HepG2 (cell line): ENCODE data around the gene ITPRIP. TPM values are rescaled to one million over a fixed set of nuclear protein-coding genes. Genes with fewer than 3 reads are reported as not detected.
A peak's percentile ranks its signal among the peaks of the same experiment; 100 is the strongest.

Experiments
- AFF4 ChIP-seq: sonication (generic); formaldehyde crosslinking; IDR thresholded peaks from 2 replicates; pipeline ENCODE4 v1.4.0; 2020; ENCODE audit warnings: missing genetic modification reagents
- ATF1 ChIP-seq: IDR thresholded peaks from 2 replicates; pipeline ENCODE4 v1.6.1; 2016; ENCODE audit warnings: mild to moderate bottlenecking, control low read depth
- FOXO1 ChIP-seq: sonication (generic); formaldehyde crosslinking; IDR thresholded peaks from 2 replicates; pipeline ENCODE4 v1.4.0; 2020; ENCODE audit warnings: missing genetic modification reagents
- HMGXB4 ChIP-seq, 2 experiments: sonication (generic) in 1 of 2; formaldehyde crosslinking in 1 of 2; IDR thresholded peaks; 2 replicates each; pipeline versions ENCODE4 v1.4.0 to v1.6.1; 2018 to 2020; ENCODE audit warnings: missing genetic modification reagents in 2 of 2, borderline replicate concordance in 1 of 2, low read depth in 1 of 2, mild to moderate bottlenecking in 1 of 2, missing biosample characterization in 1 of 2
- HNF1B ChIP-seq: sonication (generic); formaldehyde crosslinking; IDR thresholded peaks from 2 replicates; pipeline ENCODE4 v1.5.1; 2020; ENCODE audit warnings: mild to moderate bottlenecking, moderate library complexity, missing genetic modification reagents
- HNRNPL ChIP-seq: fragments of 200-400 bp; formaldehyde crosslinking; IDR thresholded peaks from 2 replicates; pipeline ENCODE4 v1.6.1; 2017; ENCODE audit warnings: mild to moderate bottlenecking, low read depth, low read length
- MIER3 ChIP-seq: IDR thresholded peaks from 2 replicates; pipeline ENCODE4 v1.6.1; 2016; ENCODE audit warnings: missing compliant biosample characterization, borderline replicate concordance
- NCOA2 ChIP-seq: sonication (generic); formaldehyde crosslinking; IDR thresholded peaks from 2 replicates; pipeline ENCODE4 v1.8.0; 2022; ENCODE audit warnings: inconsistent platforms
- PPARG ChIP-seq: conservative IDR thresholded peaks from 2 replicates; pipeline ENCODE4 v1.6.1; 2016; ENCODE audit warnings: missing biosample characterization, missing genetic modification reagents
- RNF2 ChIP-seq: fragments of 450-650 bp; conservative IDR thresholded peaks from 2 replicates; pipeline ENCODE4 v1.6.1; 2016; ENCODE audit warnings: low read depth
- RXRB ChIP-seq: IDR thresholded peaks from 2 replicates; pipeline ENCODE4 v1.6.1; 2016; ENCODE audit warnings: borderline replicate concordance, missing genetic modification reagents, missing compliant biosample characterization
- SAP130 ChIP-seq: IDR thresholded peaks from 2 replicates; pipeline ENCODE4 v1.6.1; 2016; ENCODE audit warnings: low read depth
- SMAD9 ChIP-seq: sonication (generic); formaldehyde crosslinking; IDR thresholded peaks from 2 replicates; pipeline ENCODE4 v1.5.1; 2020; ENCODE audit warnings: mild to moderate bottlenecking, missing genetic modification reagents
- SNAPC2 ChIP-seq: sonication (generic); formaldehyde crosslinking; IDR thresholded peaks from 2 replicates; pipeline ENCODE4 v1.8.1; 2022; ENCODE audit warnings: mild to moderate bottlenecking, missing genetic modification reagents
- SNAPC5 ChIP-seq: sonication (generic); formaldehyde crosslinking; IDR thresholded peaks from 2 replicates; pipeline ENCODE4 v1.8.1; 2023; ENCODE audit warnings: mild to moderate bottlenecking, missing genetic modification reagents, borderline replicate concordance
- STAT5B ChIP-seq: sonication (generic); formaldehyde crosslinking; IDR thresholded peaks from 2 replicates; pipeline ENCODE4 v1.4.0; 2020; ENCODE audit warnings: missing genetic modification reagents
- TBX3 ChIP-seq: fragments of 450-650 bp; IDR thresholded peaks from 2 replicates; pipeline ENCODE4 v1.6.1; 2017; ENCODE audit warnings: antibody characterized with exemption, mild to moderate bottlenecking, inconsistent platforms, borderline replicate concordance
- YEATS2 ChIP-seq: sonication (generic); formaldehyde crosslinking; IDR thresholded peaks from 2 replicates; pipeline ENCODE4 v1.4.0; 2020; ENCODE audit warnings: missing genetic modification reagents, borderline replicate concordance
- ZNF138 ChIP-seq: sonication (generic); formaldehyde crosslinking; IDR thresholded peaks from 2 replicates; pipeline ENCODE4 v1.5.0; 2020; ENCODE audit warnings: mild to moderate bottlenecking, low read depth, missing genetic modification reagents
- ZNF333 ChIP-seq: sonication (generic); formaldehyde crosslinking; IDR thresholded peaks from 2 replicates; pipeline ENCODE4 v1.4.0; 2020; ENCODE audit warnings: mild to moderate bottlenecking, missing genetic modification reagents, borderline replicate concordance
- ZNF639 ChIP-seq: conservative IDR thresholded peaks from 2 replicates; pipeline ENCODE4 v1.6.1; 2018; ENCODE audit warnings: missing genetic modification reagents
- ZNF772 ChIP-seq: sonication (generic); formaldehyde crosslinking; IDR thresholded peaks from 2 replicates; pipeline ENCODE4 v1.5.0; 2020; ENCODE audit warnings: mild to moderate bottlenecking, missing genetic modification reagents
- ZSCAN30 ChIP-seq: sonication (generic); formaldehyde crosslinking; IDR thresholded peaks from 2 replicates; pipeline ENCODE4 v1.5.0; 2020; ENCODE audit warnings: mild to moderate bottlenecking, missing genetic modification reagents
- polyA plus RNA-seq, 8 experiments: library from polyadenylated mRNA; depleted of rRNA in 3 of 8; stranded (reverse) in 7 of 8; unstranded in 1 of 8; fragments of >200 nt; fragmentation: Illumina TruSeq in 4 of 8; extraction: Trizol in 4 of 8; gene quantifications; 2 replicates each; pipeline versions ENCODE4 v1.2.1 to v1.2.3, GENCODE V29; 2011 to 2016; ENCODE audit warnings: low read depth in 4 of 8, missing spikeins in 1 of 8, mixed read lengths in 1 of 8; ENCODE audit not compliant: insufficient read depth in 1 of 8
- total RNA-seq, 5 experiments: library from RNA; depleted of rRNA; stranded (reverse); fragments of >200 nt; fragmentation: Illumina TruSeq; extraction: Trizol; gene quantifications; 2 replicates each; pipeline ENCODE4 v1.2.3, GENCODE V29; 2016; ENCODE audit warnings: low read depth in 1 of 5

The ITPRIP gene
- total and polyA plus RNA-seq, 2 of the 13 experiments (the other 11 are each of a cell fraction or from before 2014, with no cell fraction given) = 1.00 to 2.8 TPM

GRCh38 chr10:104349623-104350126 is 11.4 kb upstream of the ITPRIP start (continued):
- TF ChIP-seq AFF4 (CRISPR knock-in tag) (no peak), HNF1B (CRISPR knock-in tag) (peak; percentile 26; the same call in 1 of the 2 replicates), NCOA2 (CRISPR knock-in tag) (peak; percentile 23; the same call in 1 of the 2 replicates), MIER3 (CRISPR knock-in tag) (peak; percentile 58; the same call in 1 of the 2 replicates), HNRNPL (no peak), PPARG (no peak), TBX3 (no peak), ZNF639 (CRISPR knock-in tag) (no peak), SNAPC2 (CRISPR knock-in tag) (0 out of 2 replicates have a peak, but pooled peaks have one; percentile 40), SAP130 (CRISPR knock-in tag) (peak; percentile 57), RXRB (0 out of 2 replicates have a peak, but pooled peaks have one; percentile 5), ATF1 (no peak), ZNF772 (CRISPR knock-in tag) (no peak), RNF2 (no peak), HMGXB4 (CRISPR knock-in tag; IDR thresholded peaks at IDR 0.05; ENCODE audit: borderline replicate concordance in 1 of 2, low read depth in 1 of 2) (peak in 1 of 2 experiments; percentile 60; a peak in 1 of 4 replicates), ZNF333 (CRISPR knock-in tag) (no peak), FOXO1 (CRISPR knock-in tag) (0 out of 2 replicates have a peak, but pooled peaks have one; percentile 39), SNAPC5 (no peak), ZNF138 (CRISPR knock-in tag) (no peak), SMAD9 (0 out of 2 replicates have a peak, but pooled peaks have one; percentile 41), YEATS2 (CRISPR knock-in tag) (0 out of 2 replicates have a peak, but pooled peaks have one; percentile 29), STAT5B (no peak), ZSCAN30 (CRISPR knock-in tag) (no peak)
